Measurements from ENCODE around the gene OPA1. TPM values are rescaled to one million over a fixed set of nuclear protein-coding genes. Genes with fewer than 3 reads are reported as not detected.

OPA1 gene
- total RNA-seq, 6 donors from 2014 or later: 31.1 to 48.8 (median 42.5) TPM

DNA sequence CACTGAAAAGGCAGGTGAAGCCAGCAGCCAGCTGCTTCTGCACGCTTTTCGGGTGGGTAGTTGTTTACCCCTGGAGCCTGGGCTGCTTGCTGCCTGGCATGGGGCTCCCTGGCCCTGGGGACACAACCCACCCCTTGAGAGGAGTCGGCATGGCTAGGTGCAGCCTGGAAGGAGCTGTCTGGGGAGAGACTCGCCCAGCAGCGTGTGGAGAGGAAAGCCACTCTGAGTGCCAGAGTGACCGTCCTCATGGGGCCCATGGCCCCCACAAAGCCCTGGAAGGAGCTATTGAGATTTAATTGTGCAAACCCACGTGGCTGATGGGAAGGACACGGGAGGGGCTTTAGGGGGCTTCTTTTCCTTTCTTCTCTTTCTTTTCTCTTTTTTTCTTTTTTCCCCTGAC lies 137.5 kb downstream of the OPA1 start:
- Histone ChIP-seq H3K4me3 (no peak overlapping the region), H3K27ac (no peak overlapping the region), H3K4me1 (no peaks in the 10 kb centered on the region), H3K36me3 (no peaks in the 10 kb centered on the region), H3K27me3 (no peaks in the 10 kb centered on the region), H3K9me3 (no peaks in the 10 kb centered on the region)
- DNase-seq: peak in 1 of 2 donors; percentile 21
- no peak for TF ChIP-seq POLR2AphosphoS5 (IDR thresholded peaks at IDR 0.05)
- no peak for TF ChIP-seq POLR2A (IDR thresholded peaks at IDR 0.05)
- TF ChIP-seq, protein P1, sequence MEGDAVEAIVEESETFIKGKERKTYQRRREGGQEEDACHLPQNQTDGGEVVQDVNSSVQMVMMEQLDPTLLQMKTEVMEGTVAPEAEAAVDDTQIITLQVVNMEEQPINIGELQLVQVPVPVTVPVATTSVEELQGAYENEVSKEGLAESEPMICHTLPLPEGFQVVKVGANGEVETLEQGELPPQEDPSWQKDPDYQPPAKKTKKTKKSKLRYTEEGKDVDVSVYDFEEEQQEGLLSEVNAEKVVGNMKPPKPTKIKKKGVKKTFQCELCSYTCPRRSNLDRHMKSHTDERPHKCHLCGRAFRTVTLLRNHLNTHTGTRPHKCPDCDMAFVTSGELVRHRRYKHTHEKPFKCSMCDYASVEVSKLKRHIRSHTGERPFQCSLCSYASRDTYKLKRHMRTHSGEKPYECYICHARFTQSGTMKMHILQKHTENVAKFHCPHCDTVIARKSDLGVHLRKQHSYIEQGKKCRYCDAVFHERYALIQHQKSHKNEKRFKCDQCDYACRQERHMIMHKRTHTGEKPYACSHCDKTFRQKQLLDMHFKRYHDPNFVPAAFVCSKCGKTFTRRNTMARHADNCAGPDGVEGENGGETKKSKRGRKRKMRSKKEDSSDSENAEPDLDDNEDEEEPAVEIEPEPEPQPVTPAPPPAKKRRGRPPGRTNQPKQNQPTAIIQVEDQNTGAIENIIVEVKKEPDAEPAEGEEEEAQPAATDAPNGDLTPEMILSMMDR (IDR thresholded peaks at IDR 0.05): no peak
- no peak for TF ChIP-seq EP300 (IDR thresholded peaks at IDR 0.05)
- WGBS, 2 donors: 69 to 71% methylated on average over 8 of the region's 8 CpGs
- no peak for ATAC-seq (ENCODE audit: low FRiP score in 2 of 2)

DNA sequence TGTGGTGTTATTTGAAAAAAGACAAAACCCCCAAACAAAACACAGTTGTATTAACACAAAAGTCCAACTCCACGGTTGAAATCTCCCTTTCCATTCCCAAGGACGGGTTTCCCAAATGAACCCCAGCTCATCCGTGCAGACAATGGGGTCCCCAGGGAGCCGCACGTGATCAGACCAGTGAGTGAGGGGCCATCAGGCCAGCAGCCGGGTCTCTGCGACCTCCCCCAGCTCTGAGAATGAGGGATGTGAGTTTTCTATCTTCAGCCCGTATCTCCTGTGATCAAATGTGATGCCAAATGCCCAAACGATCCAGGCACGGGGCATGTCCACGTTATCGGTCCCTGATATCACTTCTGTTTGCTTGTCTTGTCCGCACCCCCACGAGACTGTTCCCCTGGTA lies 138.0 kb downstream of the OPA1 start:
- TF ChIP-seq, protein P1 (IDR thresholded peaks at IDR 0.05): no peak
- TF ChIP-seq POLR2AphosphoS5 (IDR thresholded peaks at IDR 0.05) (no peak), EP300 (IDR thresholded peaks at IDR 0.05) (no peak), POLR2A (IDR thresholded peaks at IDR 0.05) (no peak)
- no peak for ATAC-seq (ENCODE audit: low FRiP score in 2 of 2)
- 83 to 84% methylated on average over 14 of the region's 14 CpGs for WGBS, 2 donors

DNA sequence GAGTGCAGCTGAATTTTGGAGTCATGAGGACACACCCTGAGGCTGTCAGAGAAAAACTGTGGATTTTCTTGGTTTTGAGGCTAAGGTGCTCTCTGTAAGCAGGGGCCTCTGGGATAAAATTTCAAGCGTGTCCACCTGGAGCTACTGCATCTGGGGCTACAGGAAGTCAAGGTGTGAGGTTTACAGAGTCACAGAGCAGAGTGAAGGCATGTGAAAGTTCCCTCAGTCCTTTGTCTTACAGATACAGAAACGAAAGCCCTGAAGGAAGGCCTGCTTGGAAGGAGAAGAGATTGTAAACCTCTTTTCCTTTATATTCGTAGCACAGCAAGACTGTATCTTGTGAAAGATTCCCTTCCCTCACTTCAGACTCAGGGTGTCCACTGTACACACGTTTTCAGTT lies 138.6 kb downstream of the OPA1 start:
- no peaks in the 10 kb centered on the region for H3K4me1 ChIP-seq
- DNase-seq (no peak), ATAC-seq (ENCODE audit: low FRiP score in 2 of 2) (no peak)
- H3K4me3 ChIP-seq: no peak overlapping the region
- no peaks in the 10 kb centered on the region for H3K9me3 ChIP-seq
- WGBS, 2 donors: 82 to 85% methylated on average over 4 of the region's 4 CpGs
- no peak for TF ChIP-seq POLR2A (IDR thresholded peaks at IDR 0.05)
- TF ChIP-seq, protein P1 (IDR thresholded peaks at IDR 0.05): no peak
- TF ChIP-seq POLR2AphosphoS5 (IDR thresholded peaks at IDR 0.05): no peak
- no peak for TF ChIP-seq EP300 (IDR thresholded peaks at IDR 0.05)
- H3K27ac ChIP-seq: no peak overlapping the region
- no peaks in the 10 kb centered on the region for H3K27me3 ChIP-seq
- no peaks in the 10 kb centered on the region for H3K36me3 ChIP-seq

More for the DNA sequence above, 138.0 kb downstream of the OPA1 start:
- no peaks in the 10 kb centered on the region for H3K27me3 ChIP-seq
- no peak for DNase-seq
- H3K9me3 ChIP-seq: no peaks in the 10 kb centered on the region
- H3K4me3 ChIP-seq: no peak overlapping the region
- H3K27ac ChIP-seq: no peak overlapping the region
- no peaks in the 10 kb centered on the region for H3K4me1 ChIP-seq
- no peaks in the 10 kb centered on the region for H3K36me3 ChIP-seq

DNA sequence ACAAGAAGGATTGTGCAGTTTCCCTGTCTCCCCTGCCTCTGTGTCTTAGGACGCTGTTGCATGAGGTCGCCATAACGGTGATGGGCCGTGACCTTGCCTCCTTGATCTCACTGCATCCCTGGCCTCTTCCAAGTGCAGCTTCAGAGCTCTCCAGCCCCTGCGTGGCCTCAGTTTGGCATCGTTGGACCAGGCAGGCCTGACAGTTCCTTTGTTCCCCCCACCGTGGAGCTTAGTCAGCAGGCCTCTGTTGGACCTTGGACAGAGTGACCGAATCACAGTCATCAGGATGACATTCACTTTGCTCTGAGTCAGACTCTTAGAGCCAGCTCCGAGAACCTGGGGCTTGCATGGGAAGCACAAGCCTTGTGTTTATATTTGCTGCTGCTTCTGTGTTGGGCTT lies 139.4 kb downstream of the OPA1 start:
- Histone ChIP-seq H3K27ac (no peak overlapping the region), H3K27me3 (no peaks in the 10 kb centered on the region), H3K4me3 (no peak overlapping the region), H3K4me1 (no peaks in the 10 kb centered on the region), H3K36me3 (no peaks in the 10 kb centered on the region), H3K9me3 (no peaks in the 10 kb centered on the region)
- 88 to 100% methylated on average over 2 to 9 of the region's 9 CpGs for WGBS, 2 donors
- ATAC-seq (ENCODE audit: low FRiP score in 2 of 2) (peak in 1 of 2 donors; percentile 39), DNase-seq (no peak)
- TF ChIP-seq POLR2A (IDR thresholded peaks at IDR 0.05) (no peak), POLR2AphosphoS5 (IDR thresholded peaks at IDR 0.05) (no peak), EP300 (IDR thresholded peaks at IDR 0.05) (no peak)
- TF ChIP-seq, protein P1 (IDR thresholded peaks at IDR 0.05): no peak

DNA sequence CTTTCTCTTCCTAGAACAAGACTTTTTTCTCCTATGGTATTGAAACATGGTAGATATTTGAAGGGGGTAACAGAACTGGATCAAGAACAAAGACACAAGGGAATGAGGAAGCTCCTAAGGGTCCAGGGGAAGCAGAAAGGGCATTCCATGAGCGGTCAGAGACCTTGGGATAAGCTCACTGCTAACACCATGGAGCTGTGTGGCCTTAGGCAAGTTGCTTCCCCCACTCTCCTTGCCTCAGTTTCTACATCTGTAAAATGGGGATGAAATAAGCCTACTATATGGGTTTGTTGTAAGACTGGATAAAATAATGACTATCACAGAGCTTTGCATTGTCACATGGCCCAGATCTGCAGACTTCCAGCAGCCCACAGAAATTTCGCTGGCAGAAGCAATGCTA lies 139.8 kb downstream of the OPA1 start:
- TF ChIP-seq POLR2AphosphoS5 (IDR thresholded peaks at IDR 0.05) (no peak), POLR2A (IDR thresholded peaks at IDR 0.05) (no peak), EP300 (IDR thresholded peaks at IDR 0.05) (no peak)
- TF ChIP-seq, protein P1 (IDR thresholded peaks at IDR 0.05): no peak
- H3K4me1 ChIP-seq: no peaks in the 10 kb centered on the region
- 76 to 83% methylated on average over 2 of the region's 2 CpGs for WGBS, 2 donors
- H3K9me3 ChIP-seq: no peaks in the 10 kb centered on the region
- no peak overlapping the region for H3K27ac ChIP-seq
- ATAC-seq (ENCODE audit: low FRiP score in 2 of 2) (no peak), DNase-seq (no peak)
- no peaks in the 10 kb centered on the region for H3K27me3 ChIP-seq
- H3K4me3 ChIP-seq: no peak overlapping the region
- no peaks in the 10 kb centered on the region for H3K36me3 ChIP-seq
